H9 (cell line): ENCODE data around the gene PCCB. TPM values are rescaled to one million over a fixed set of nuclear protein-coding genes. Genes with fewer than 3 reads are reported as not detected.
"Not testable (repeated sequence)": the region's sequence is repeated elsewhere in the genome, so short reads cannot be mapped to it uniquely, and the experiment has no call there.

Source experiments
- DNase-seq: peaks from one replicate; pipeline ENCODE4 v3.0.0-alpha.2; 2017
- H2AFZ ChIP-seq: one replicate; pipeline ENCODE4 v1.6.1; 2013; ENCODE audit warnings: mild to moderate bottlenecking, low read length, control low read depth, moderate library complexity
- H2AK5ac ChIP-seq: 2 replicates; pipeline ENCODE4 v1.6.1; 2013; ENCODE audit warnings: low read length, control low read depth, mixed read lengths; ENCODE audit not compliant: insufficient read length
- H2BK120ac ChIP-seq: one replicate; pipeline ENCODE4 v1.6.1; 2013; ENCODE audit warnings: low read depth, mild to moderate bottlenecking, low read length, control low read depth, inconsistent platforms; ENCODE audit not compliant: poor library complexity, severe bottlenecking
- H2BK12ac ChIP-seq: 2 replicates; pipeline ENCODE4 v1.6.1; 2013; ENCODE audit warnings: low read length, control low read depth, mixed read lengths, low read depth; ENCODE audit not compliant: insufficient read length
- H2BK15ac ChIP-seq: 2 replicates; pipeline ENCODE4 v1.6.1; 2013; ENCODE audit warnings: low read depth, low read length, control low read depth
- H2BK20ac ChIP-seq: one replicate; pipeline ENCODE4 v1.6.1; 2013; ENCODE audit warnings: low read depth, mild to moderate bottlenecking, low read length, control low read depth, inconsistent platforms; ENCODE audit not compliant: poor library complexity, severe bottlenecking
- H2BK5ac ChIP-seq: 2 replicates; pipeline ENCODE4 v1.6.1; 2013; ENCODE audit warnings: low read length, control low read depth, mixed read lengths; ENCODE audit not compliant: insufficient read length
- H3K14ac ChIP-seq: 2 replicates; pipeline ENCODE4 v1.6.1; 2013; ENCODE audit warnings: low read length, control low read depth; ENCODE audit not compliant: insufficient read depth
- H3K18ac ChIP-seq: 2 replicates; pipeline ENCODE4 v1.6.1; 2013; ENCODE audit warnings: low read depth, mild to moderate bottlenecking, mixed read lengths, low read length, control low read depth; ENCODE audit not compliant: insufficient read length
- H3K23ac ChIP-seq: 2 replicates; pipeline ENCODE4 v1.6.1; 2013; ENCODE audit warnings: low read length, control low read depth, mixed read lengths, low read depth; ENCODE audit not compliant: insufficient read length
- H3K23me2 ChIP-seq: 2 replicates; pipeline ENCODE4 v1.6.1; 2013; ENCODE audit warnings: low read depth, mild to moderate bottlenecking, mixed read lengths, low read length, control low read depth; ENCODE audit not compliant: insufficient read length, poor library complexity, severe bottlenecking
- H3K27ac ChIP-seq: 2 replicates; pipeline ENCODE4 v1.5.1; 2013; ENCODE audit warnings: low read length, control low read depth, mixed read lengths, low read depth; ENCODE audit not compliant: insufficient read length
- H3K27me3 ChIP-seq: 2 replicates; pipeline ENCODE4 v1.6.1; 2013; ENCODE audit warnings: low read length, control low read depth, inconsistent platforms; ENCODE audit not compliant: insufficient read depth
- H3K4ac ChIP-seq: 2 replicates; pipeline ENCODE4 v1.6.1; 2013; ENCODE audit warnings: low read depth, mild to moderate bottlenecking, control low read depth, inconsistent platforms, low read length, moderate library complexity
- H3K4me1 ChIP-seq: 2 replicates; pipeline ENCODE4 v1.6.1; 2013; ENCODE audit warnings: low read length, control low read depth, inconsistent platforms; ENCODE audit not compliant: insufficient read depth
- H3K4me2 ChIP-seq: 2 replicates; pipeline ENCODE4 v1.6.1; 2013; ENCODE audit warnings: low read length, control low read depth, mixed read lengths; ENCODE audit not compliant: insufficient read length, insufficient read depth
- H3K56ac ChIP-seq: 2 replicates; pipeline ENCODE4 v1.6.1; 2013; ENCODE audit warnings: low read depth, mild to moderate bottlenecking, mixed read lengths, low read length, control low read depth; ENCODE audit not compliant: insufficient read length
- H3K79me1 ChIP-seq: 2 replicates; pipeline ENCODE4 v1.6.1; 2013; ENCODE audit warnings: low read depth, mild to moderate bottlenecking, moderate library complexity, low read length, control low read depth, inconsistent platforms; ENCODE audit not compliant: insufficient read depth, poor library complexity, severe bottlenecking
- H3K79me2 ChIP-seq: 2 replicates; pipeline ENCODE4 v1.6.1; 2013; ENCODE audit warnings: low read length, control low read depth, inconsistent platforms; ENCODE audit not compliant: insufficient read depth
- H3K9ac ChIP-seq: 2 replicates; pipeline ENCODE4 v1.6.1; 2013; ENCODE audit warnings: low read length, control low read depth, mixed read lengths; ENCODE audit not compliant: insufficient read length; ENCODE audit errors: extremely low read depth
- H3K9me3 ChIP-seq: one replicate; pipeline ENCODE4 v1.6.1; 2013; ENCODE audit warnings: low read depth, low read length, inconsistent platforms; ENCODE audit not compliant: control insufficient read depth
- H3T11ph ChIP-seq: one replicate; pipeline ENCODE4 v1.6.1; 2013; ENCODE audit warnings: mild to moderate bottlenecking, low read length, control low read depth, inconsistent platforms
- H4K20me1 ChIP-seq: one replicate; pipeline ENCODE4 v1.6.1; 2013; ENCODE audit not compliant: control insufficient read depth, insufficient read length, insufficient read depth
- H4K5ac ChIP-seq: 2 replicates; pipeline ENCODE4 v1.6.1; 2013; ENCODE audit warnings: low read depth, mild to moderate bottlenecking, mixed read lengths, low read length, control low read depth; ENCODE audit not compliant: insufficient read length
- H4K8ac ChIP-seq: replicated peaks from 2 replicates; pipeline ENCODE4 v1.6.1; 2013; ENCODE audit warnings: low read length, control low read depth, mixed read lengths, low read depth; ENCODE audit not compliant: insufficient read length
- H4K91ac ChIP-seq: 2 replicates; pipeline ENCODE4 v1.6.1; 2013; ENCODE audit warnings: low read depth, mild to moderate bottlenecking, moderate library complexity, mixed read lengths, low read length, control low read depth; ENCODE audit not compliant: insufficient read length
- H3K27ac Mint-ChIP-seq, 3 experiments: 2 replicates in 2 of 3; 3 replicates in 1 of 3; pipeline ENCODE4 v1.8.0; 2020 to 2021; ENCODE audit warnings: mixed read lengths in 3 of 3, mild to moderate bottlenecking in 1 of 3, moderate library complexity in 1 of 3
- H3K27me3 Mint-ChIP-seq: 2 replicates; pipeline ENCODE4 v1.8.0; 2021; ENCODE audit warnings: low read depth, mild to moderate bottlenecking, moderate library complexity, mixed read lengths
- H3K36me3 Mint-ChIP-seq, 3 experiments: 2 replicates in 2 of 3; 3 replicates in 1 of 3; pipeline ENCODE4 v1.8.0; 2020 to 2021; ENCODE audit warnings: low read depth in 3 of 3, mixed read lengths in 3 of 3; ENCODE audit not compliant: insufficient read depth in 1 of 3
- H3K4me1 Mint-ChIP-seq, 2 experiments: 2 replicates each; pipeline ENCODE4 v1.8.0; 2020; ENCODE audit warnings: mixed read lengths in 2 of 2
- H3K4me3 Mint-ChIP-seq, 2 experiments: 2 replicates in 1 of 2; 3 replicates in 1 of 2; pipeline ENCODE4 v1.8.0; 2020 to 2021; ENCODE audit warnings: mild to moderate bottlenecking in 2 of 2, mixed read lengths in 2 of 2, moderate library complexity in 1 of 2
- H3K9me3 Mint-ChIP-seq, 2 experiments: 2 replicates in 1 of 2; 3 replicates in 1 of 2; pipeline ENCODE4 v1.8.0; 2020; ENCODE audit warnings: mild to moderate bottlenecking in 2 of 2, mixed read lengths in 2 of 2, moderate library complexity in 1 of 2
- WGBS: extraction: QIAGEN DNeasy Blood & Tissue Kit; methylation state at CpG from one replicate; pipeline ENCODE4 v1.1.7; 2013; ENCODE audit warnings: missing lambda C conversion rate, low lambda C conversion rate, mixed read lengths; ENCODE audit not compliant: insufficient read length; ENCODE audit errors: extremely low coverage; 5-methylcytosine and 5-hydroxymethylcytosine counted together
- total RNA-seq: library from RNA; stranded (reverse); gene quantifications from 2 replicates; pipeline ENCODE4 v1.2.1, GENCODE V29; 2021
- TF ChIP-seq, protein P1 (sequence below): fragments of 200-600 bp; sonication (generic); conservative IDR thresholded peaks from 3 replicates; pipeline ENCODE4 v1.8.0; 2021; ENCODE audit warnings: antibody characterized with exemption, mild to moderate bottlenecking

The PCCB gene
- total RNA-seq, 1 experiment from 2014 or later = 68.9 TPM

DNA sequence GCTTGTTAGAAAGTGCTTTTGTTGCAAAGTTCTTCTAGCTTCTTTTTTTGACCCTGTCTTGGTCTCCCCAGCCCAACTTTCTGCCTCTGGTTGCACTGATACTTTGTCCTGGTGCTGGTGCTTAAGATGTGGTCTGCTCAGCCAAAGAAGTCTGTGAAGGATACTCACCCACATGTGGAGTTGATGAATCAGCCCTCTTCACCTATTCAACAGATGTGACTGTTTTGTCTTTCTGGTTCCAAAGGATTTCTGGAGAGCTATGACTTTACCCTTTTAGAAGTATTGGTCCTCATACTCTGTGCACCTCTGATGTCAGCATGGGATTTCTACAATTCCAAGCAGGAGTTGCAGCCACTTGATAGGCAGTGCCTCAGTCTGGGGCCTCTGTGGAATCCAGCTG is 84.1 kb downstream of the PCCB start:
- no peak overlapping the region for H3K4me3 Mint-ChIP-seq
- H3K9me3 Mint-ChIP-seq = no peaks in the 10 kb centered on the region
- no peak overlapping the region for H3K18ac ChIP-seq

DNA sequence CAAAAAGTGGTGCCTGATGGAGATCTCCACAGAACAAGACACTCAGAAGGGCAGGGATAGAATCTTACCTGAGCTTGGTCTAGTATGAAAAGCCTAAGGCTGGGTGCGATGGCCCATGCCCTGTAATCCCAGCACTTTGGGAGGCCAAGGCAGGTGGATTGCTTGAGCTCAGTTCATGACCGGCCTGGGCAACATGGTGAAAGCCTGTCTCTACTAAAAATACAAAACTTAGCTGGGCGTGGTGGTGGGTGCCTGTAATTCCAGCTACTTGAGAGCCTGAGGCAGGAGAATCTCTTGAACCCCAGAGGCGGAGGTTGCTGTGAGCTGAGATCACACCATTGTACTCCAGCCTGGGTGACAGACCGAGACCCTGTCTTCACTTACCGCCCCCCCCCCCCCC is 84.6 kb downstream of the PCCB start:
- not testable (repeated sequence) for H2BK15ac ChIP-seq, H2BK12ac ChIP-seq, H4K8ac ChIP-seq, H3K27ac ChIP-seq, H3K79me2 ChIP-seq, H3K4me1 Mint-ChIP-seq, H3K9me3 ChIP-seq, H4K91ac ChIP-seq, H3K9ac ChIP-seq, H3K56ac ChIP-seq, H2BK120ac ChIP-seq, H4K5ac ChIP-seq, H2AK5ac ChIP-seq, H3K4me2 ChIP-seq, H3K4me1 ChIP-seq, H3K27me3 ChIP-seq, H3K79me1 ChIP-seq, H3K14ac ChIP-seq, H2BK5ac ChIP-seq, H3K9me3 Mint-ChIP-seq, H3K27ac Mint-ChIP-seq, H3K4me3 Mint-ChIP-seq, H3K23me2 ChIP-seq, H4K20me1 ChIP-seq, H3K27me3 Mint-ChIP-seq, H3K4ac ChIP-seq, DNase-seq, H2BK20ac ChIP-seq, H3K23ac ChIP-seq, H3T11ph ChIP-seq, H2AFZ ChIP-seq, H3K18ac ChIP-seq
- H3K36me3 Mint-ChIP-seq = peaks cover 10 to 45% (median 44%) of the 10 kb centered on the region in 3 experiments
- no CpG with 5 or more reads among the region's 6 CpGs for WGBS

More for the DNA sequence above, 84.1 kb downstream of the PCCB start:
- peaks cover 11 to 45% (median 42%) of the 10 kb centered on the region in 3 experiments for H3K36me3 Mint-ChIP-seq
- no peaks in the 10 kb centered on the region for H3K79me2 ChIP-seq
- H3K79me1 ChIP-seq = no peaks in the 10 kb centered on the region
- H3K27me3 Mint-ChIP-seq = no peaks in the 10 kb centered on the region
- no peak overlapping the region for H3K56ac ChIP-seq
- no peak overlapping the region for H2BK20ac ChIP-seq
- H3T11ph ChIP-seq = no peak overlapping the region
- DNase-seq = no peak
- H3K14ac ChIP-seq = no peak overlapping the region
- no peak overlapping the region for H4K91ac ChIP-seq
- H3K23ac ChIP-seq = no peak overlapping the region
- H3K23me2 ChIP-seq = no peaks in the 10 kb centered on the region
- no peaks in the 10 kb centered on the region for H3K4me1 Mint-ChIP-seq
- no peak overlapping the region for H4K5ac ChIP-seq
- H3K9me3 ChIP-seq = no peaks in the 10 kb centered on the region
- H3K4me2 ChIP-seq = no peak overlapping the region
- no peak overlapping the region for H2AFZ ChIP-seq
- H3K4ac ChIP-seq = no peak overlapping the region
- H4K8ac ChIP-seq = no peak overlapping the region
- TF ChIP-seq, protein P1, sequence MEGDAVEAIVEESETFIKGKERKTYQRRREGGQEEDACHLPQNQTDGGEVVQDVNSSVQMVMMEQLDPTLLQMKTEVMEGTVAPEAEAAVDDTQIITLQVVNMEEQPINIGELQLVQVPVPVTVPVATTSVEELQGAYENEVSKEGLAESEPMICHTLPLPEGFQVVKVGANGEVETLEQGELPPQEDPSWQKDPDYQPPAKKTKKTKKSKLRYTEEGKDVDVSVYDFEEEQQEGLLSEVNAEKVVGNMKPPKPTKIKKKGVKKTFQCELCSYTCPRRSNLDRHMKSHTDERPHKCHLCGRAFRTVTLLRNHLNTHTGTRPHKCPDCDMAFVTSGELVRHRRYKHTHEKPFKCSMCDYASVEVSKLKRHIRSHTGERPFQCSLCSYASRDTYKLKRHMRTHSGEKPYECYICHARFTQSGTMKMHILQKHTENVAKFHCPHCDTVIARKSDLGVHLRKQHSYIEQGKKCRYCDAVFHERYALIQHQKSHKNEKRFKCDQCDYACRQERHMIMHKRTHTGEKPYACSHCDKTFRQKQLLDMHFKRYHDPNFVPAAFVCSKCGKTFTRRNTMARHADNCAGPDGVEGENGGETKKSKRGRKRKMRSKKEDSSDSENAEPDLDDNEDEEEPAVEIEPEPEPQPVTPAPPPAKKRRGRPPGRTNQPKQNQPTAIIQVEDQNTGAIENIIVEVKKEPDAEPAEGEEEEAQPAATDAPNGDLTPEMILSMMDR = no peak
- H2BK5ac ChIP-seq = no peak overlapping the region
- H3K27ac ChIP-seq = no peak overlapping the region
- no peak overlapping the region for H2BK12ac ChIP-seq
- H4K20me1 ChIP-seq = no peaks in the 10 kb centered on the region
- no peak overlapping the region for H2AK5ac ChIP-seq
- no peaks in the 10 kb centered on the region for H3K4me1 ChIP-seq
- H3K27me3 ChIP-seq = no peaks in the 10 kb centered on the region
- no peak overlapping the region for H2BK120ac ChIP-seq
- H2BK15ac ChIP-seq = no peak overlapping the region
- no peak overlapping the region for H3K9ac ChIP-seq
- H3K27ac Mint-ChIP-seq = no peak overlapping the region
